SK-N-SH (cell line): ENCODE measurements around the gene SLC17A3. TPM values are rescaled to one million over a fixed set of nuclear protein-coding genes. Genes with fewer than 3 reads are reported as not detected.

ENCODE experiments used
- CTCF ChIA-PET: fragments of 300-600, 350-600 bp; formaldehyde crosslinking; extraction: SDS; loops from one replicate; lab custom pipeline; 2021; lab: Yijun Ruan, JAX
- POLR2A ChIA-PET: fragments of 350-600 bp; sonication (Branson Sonifier 250); formaldehyde crosslinking; extraction: SDS; loops from one replicate; lab custom pipeline; 2020; ENCODE audit warnings: antibody characterized with exemption, inconsistent platforms; lab: Yijun Ruan, JAX
- DNase-seq: peaks from one replicate; pipeline ENCODE4 v3.0.0; 2012
- H2AFZ ChIP-seq: fragments of 200-600 bp; sonication (generic); 2 replicates; pipeline ENCODE4 v1.8.1; 2016; ENCODE audit warnings: antibody characterized with exemption, mild to moderate bottlenecking, low read depth
- H3F3A ChIP-seq: fragments of 200-600 bp; sonication (generic); replicated peaks from 2 replicates; pipeline ENCODE3; 2016; ENCODE audit warnings: antibody characterized with exemption, mild to moderate bottlenecking; ENCODE audit not compliant: insufficient read depth
- H3K27ac ChIP-seq, 2 experiments: fragments of 200-500 bp in 1 of 2; fragments of 200-600 bp in 1 of 2; sonication (Bioruptor generic) in 1 of 2; sonication (generic), shearing (Covaris generic) in 1 of 2; 2 replicates each; pipeline versions ENCODE4 v1.5.1 to v1.6.1; 2014 to 2016; ENCODE audit warnings: low read depth in 2 of 2, inconsistent platforms in 1 of 2, low read length in 1 of 2, mild to moderate bottlenecking in 1 of 2, mixed read lengths in 1 of 2
- H3K27me3 ChIP-seq: fragments of 200-600 bp; sonication (generic), shearing (Covaris generic); 2 replicates; pipeline ENCODE4 v1.6.1; 2016; ENCODE audit warnings: mixed run types; ENCODE audit not compliant: insufficient read depth
- H3K36me3 ChIP-seq, 2 experiments: fragments of 200-500 bp in 1 of 2; fragments of 200-600 bp in 1 of 2; sonication (Bioruptor generic) in 1 of 2; sonication (generic) in 1 of 2; replicated peaks in 1 of 2; 2 replicates each; pipeline versions ENCODE3 to v1.5.1; 2014 to 2016; ENCODE audit warnings: low read length in 1 of 2, mild to moderate bottlenecking in 1 of 2; ENCODE audit not compliant: insufficient read depth in 2 of 2, control insufficient read depth in 1 of 2
- H3K4me1 ChIP-seq, 2 experiments: fragments of 200-500 bp in 1 of 2; fragments of 200-600 bp in 1 of 2; sonication (Bioruptor generic) in 1 of 2; sonication (generic), shearing (Covaris generic) in 1 of 2; 2 replicates each; pipeline versions ENCODE4 v1.5.1 to v1.6.1; 2014 to 2016; ENCODE audit warnings: low read depth in 1 of 2, low read length in 1 of 2, mixed run types in 1 of 2; ENCODE audit not compliant: insufficient read depth in 2 of 2, control insufficient read depth in 1 of 2
- H3K4me2 ChIP-seq: fragments of 200-600 bp; sonication (generic), shearing (Covaris generic); 2 replicates; pipeline ENCODE4 v1.6.1; 2017; ENCODE audit warnings: mixed run types
- H3K4me3 ChIP-seq, 2 experiments: fragments of 200-500 bp in 1 of 2; fragments of 200-600 bp in 1 of 2; sonication (Bioruptor generic) in 1 of 2; sonication (generic), shearing (Covaris generic) in 1 of 2; 2 replicates each; pipeline versions ENCODE4 v1.5.1 to v1.8.1; 2014 to 2016; ENCODE audit warnings: low read depth in 2 of 2, inconsistent platforms in 1 of 2, low read length in 1 of 2, mild to moderate bottlenecking in 1 of 2, mixed read lengths in 1 of 2, moderate library complexity in 1 of 2
- H3K79me2 ChIP-seq: fragments of 200-600 bp; sonication (generic); 2 replicates; pipeline ENCODE4 v1.8.1; 2017; ENCODE audit warnings: mild to moderate bottlenecking; ENCODE audit not compliant: insufficient read depth
- H3K9ac ChIP-seq: fragments of 200-600 bp; sonication (generic); 2 replicates; pipeline ENCODE4 v1.6.1; 2017; ENCODE audit warnings: mixed run types
- H3K9me2 ChIP-seq: fragments of 200-600 bp; sonication (generic); 2 replicates; pipeline ENCODE4 v1.6.1; 2017; ENCODE audit warnings: mixed run types
- H3K9me3 ChIP-seq: fragments of 200-600 bp; sonication (generic); 2 replicates; pipeline ENCODE4 v1.6.1; 2017; ENCODE audit warnings: mixed run types, mild to moderate bottlenecking, moderate library complexity
- H4K20me1 ChIP-seq: fragments of 200-600 bp; sonication (generic); 2 replicates; pipeline ENCODE4 v1.6.1; 2017; ENCODE audit warnings: mild to moderate bottlenecking, mixed run types; ENCODE audit not compliant: insufficient read depth
- CHD2 ChIP-seq: fragments of 150-350 bp; IDR thresholded peaks from 2 replicates; pipeline ENCODE4 v1.6.1; 2018; ENCODE audit warnings: low read length; ENCODE audit not compliant: partially characterized antibody
- EP300 ChIP-seq, 2 experiments: IDR thresholded peaks; 2 replicates each; pipeline versions ENCODE4 v1.4.0 to v1.6.1; 2012; ENCODE audit warnings: borderline replicate concordance in 1 of 2, low read depth in 1 of 2, low read length in 1 of 2
- FOXJ3 ChIP-seq: sonication (generic); formaldehyde crosslinking; IDR thresholded peaks from 2 replicates; pipeline ENCODE4 v1.5.1; 2020; ENCODE audit warnings: mild to moderate bottlenecking, missing genetic modification reagents
- GABPA ChIP-seq: IDR thresholded peaks from 2 replicates; pipeline ENCODE4 v1.4.0; 2012; ENCODE audit warnings: low read depth, mild to moderate bottlenecking
- GATA2 ChIP-seq: sonication (generic); formaldehyde crosslinking; IDR thresholded peaks from 2 replicates; pipeline ENCODE4 v1.5.0; 2020; ENCODE audit warnings: mild to moderate bottlenecking, missing genetic modification reagents
- MEF2A ChIP-seq: IDR thresholded peaks from 2 replicates; pipeline ENCODE4 v1.4.0; 2012; ENCODE audit warnings: low read depth, borderline replicate concordance
- POLR2AphosphoS5 ChIP-seq: IDR thresholded peaks from 2 replicates; pipeline ENCODE4 v1.6.1; 2012; ENCODE audit warnings: low read depth, low read length
- RAD21 ChIP-seq: IDR thresholded peaks from 2 replicates; pipeline ENCODE4 v1.6.1; 2012; ENCODE audit warnings: mild to moderate bottlenecking, low read length
- TCF12 ChIP-seq: IDR thresholded peaks from 2 replicates; pipeline ENCODE4 v1.4.0; 2012
- WGBS: methylation state at CpG from one replicate; pipeline ENCODE4 v1.1.6; 2017; ENCODE audit warnings: low lambda C conversion rate; 5-methylcytosine and 5-hydroxymethylcytosine counted together
- polyA plus RNA-seq, 3 experiments: library from polyadenylated mRNA; depleted of rRNA; stranded (reverse); fragments of >200 nt; gene quantifications; 2 replicates each; pipeline ENCODE4 v1.2.3, GENCODE V29; 2012
- TF ChIP-seq, protein P1 (sequence below): IDR thresholded peaks from 2 replicates; pipeline ENCODE4 v1.4.0; 2012; ENCODE audit warnings: low read depth
- TF ChIP-seq, protein P2 (sequence below): IDR thresholded peaks from 2 replicates; pipeline ENCODE4 v1.4.0; 2012; ENCODE audit warnings: low read depth, borderline replicate concordance
- TF ChIP-seq, protein P3 (sequence below): fragments of 150-350 bp; IDR thresholded peaks from 2 replicates; pipeline ENCODE4 v1.6.1; 2016; ENCODE audit warnings: mild to moderate bottlenecking, low read depth, low read length
- TF ChIP-seq, protein P4 (sequence below): IDR thresholded peaks from 2 replicates; pipeline ENCODE4; 2012

The SLC17A3 gene
- polyA plus RNA-seq, 1 of the 3 experiments (the other 2 are of a cell fraction) = not detected

DNA sequence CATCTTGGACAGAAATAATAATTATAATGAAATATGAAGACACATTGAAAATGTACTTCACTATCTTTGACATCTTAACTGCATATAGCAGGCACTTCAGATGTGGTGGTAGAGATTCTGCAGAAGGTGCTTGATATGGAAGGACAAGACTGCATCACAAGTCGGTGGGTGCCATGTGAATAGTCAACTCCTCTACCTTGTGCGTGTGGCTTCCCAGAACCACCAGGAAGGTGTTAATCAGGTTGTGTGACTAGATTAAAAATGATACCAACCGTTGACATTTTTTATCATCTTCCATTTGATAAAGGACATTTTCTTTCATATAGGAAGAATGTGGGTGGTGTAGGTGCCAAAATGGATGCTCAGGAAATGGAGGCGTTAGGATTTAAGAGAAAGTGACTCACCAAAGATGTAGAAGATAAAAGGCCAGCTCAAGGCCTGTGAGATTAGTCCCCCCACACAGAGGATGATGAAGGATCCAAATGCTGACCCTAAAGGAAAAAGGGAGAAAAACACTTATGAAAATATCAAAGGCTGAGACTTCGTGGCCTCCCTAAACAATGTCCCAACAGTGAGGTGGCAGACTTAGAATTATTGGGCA, 44.1 kb upstream of the SLC17A3 start:
- Histone ChIP-seq H4K20me1 (no peaks in the 10 kb centered on the region), H2AFZ (no peak overlapping the region), H3K36me3 (no peaks in the 10 kb centered on the region), H3K9me2 (no peaks in the 10 kb centered on the region), H3K4me3 (no peak overlapping the region), H3K4me1 (no peaks in the 10 kb centered on the region), H3F3A (no peaks in the 10 kb centered on the region)
- TF ChIP-seq EP300 (IDR thresholded peaks at IDR 0.05; ENCODE audit: borderline replicate concordance in 1 of 2, low read depth in 1 of 2, low read length in 1 of 2) = no peak
- TF ChIP-seq, protein P1, sequence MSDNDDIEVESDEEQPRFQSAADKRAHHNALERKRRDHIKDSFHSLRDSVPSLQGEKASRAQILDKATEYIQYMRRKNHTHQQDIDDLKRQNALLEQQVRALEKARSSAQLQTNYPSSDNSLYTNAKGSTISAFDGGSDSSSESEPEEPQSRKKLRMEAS = no peak
- no peak for TF ChIP-seq CHD2
- no peak for TF ChIP-seq GATA2
- no peak for TF ChIP-seq MEF2A
- no peak for TF ChIP-seq GABPA
- no peak for TF ChIP-seq FOXJ3 (CRISPR knock-in tag)
- TF ChIP-seq, protein P2, sequence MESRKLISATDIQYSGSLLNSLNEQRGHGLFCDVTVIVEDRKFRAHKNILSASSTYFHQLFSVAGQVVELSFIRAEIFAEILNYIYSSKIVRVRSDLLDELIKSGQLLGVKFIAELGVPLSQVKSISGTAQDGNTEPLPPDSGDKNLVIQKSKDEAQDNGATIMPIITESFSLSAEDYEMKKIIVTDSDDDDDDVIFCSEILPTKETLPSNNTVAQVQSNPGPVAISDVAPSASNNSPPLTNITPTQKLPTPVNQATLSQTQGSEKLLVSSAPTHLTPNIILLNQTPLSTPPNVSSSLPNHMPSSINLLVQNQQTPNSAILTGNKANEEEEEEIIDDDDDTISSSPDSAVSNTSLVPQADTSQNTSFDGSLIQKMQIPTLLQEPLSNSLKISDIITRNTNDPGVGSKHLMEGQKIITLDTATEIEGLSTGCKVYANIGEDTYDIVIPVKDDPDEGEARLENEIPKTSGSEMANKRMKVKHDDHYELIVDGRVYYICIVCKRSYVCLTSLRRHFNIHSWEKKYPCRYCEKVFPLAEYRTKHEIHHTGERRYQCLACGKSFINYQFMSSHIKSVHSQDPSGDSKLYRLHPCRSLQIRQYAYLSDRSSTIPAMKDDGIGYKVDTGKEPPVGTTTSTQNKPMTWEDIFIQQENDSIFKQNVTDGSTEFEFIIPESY = no peak
- no peak for TF ChIP-seq RAD21
- TF ChIP-seq, protein P3, sequence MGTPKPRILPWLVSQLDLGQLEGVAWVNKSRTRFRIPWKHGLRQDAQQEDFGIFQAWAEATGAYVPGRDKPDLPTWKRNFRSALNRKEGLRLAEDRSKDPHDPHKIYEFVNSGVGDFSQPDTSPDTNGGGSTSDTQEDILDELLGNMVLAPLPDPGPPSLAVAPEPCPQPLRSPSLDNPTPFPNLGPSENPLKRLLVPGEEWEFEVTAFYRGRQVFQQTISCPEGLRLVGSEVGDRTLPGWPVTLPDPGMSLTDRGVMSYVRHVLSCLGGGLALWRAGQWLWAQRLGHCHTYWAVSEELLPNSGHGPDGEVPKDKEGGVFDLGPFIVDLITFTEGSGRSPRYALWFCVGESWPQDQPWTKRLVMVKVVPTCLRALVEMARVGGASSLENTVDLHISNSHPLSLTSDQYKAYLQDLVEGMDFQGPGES = no peak
- no peak for TF ChIP-seq TCF12
- TF ChIP-seq, protein P4, sequence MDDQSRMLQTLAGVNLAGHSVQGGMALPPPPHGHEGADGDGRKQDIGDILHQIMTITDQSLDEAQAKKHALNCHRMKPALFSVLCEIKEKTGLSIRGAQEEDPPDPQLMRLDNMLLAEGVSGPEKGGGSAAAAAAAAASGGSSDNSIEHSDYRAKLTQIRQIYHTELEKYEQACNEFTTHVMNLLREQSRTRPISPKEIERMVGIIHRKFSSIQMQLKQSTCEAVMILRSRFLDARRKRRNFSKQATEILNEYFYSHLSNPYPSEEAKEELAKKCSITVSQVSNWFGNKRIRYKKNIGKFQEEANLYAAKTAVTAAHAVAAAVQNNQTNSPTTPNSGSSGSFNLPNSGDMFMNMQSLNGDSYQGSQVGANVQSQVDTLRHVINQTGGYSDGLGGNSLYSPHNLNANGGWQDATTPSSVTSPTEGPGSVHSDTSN = no peak
- TF ChIP-seq POLR2AphosphoS5 = no peak
- TF ChIP-seq, all 33 proteins: peak for 0
- 42% methylated on average over 5 of the region's 5 CpGs for WGBS
- no peaks in the 10 kb centered on the region for H3K9me3 ChIP-seq
- no peaks in the 10 kb centered on the region for H3K27me3 ChIP-seq
- no peaks in the 10 kb centered on the region for H3K79me2 ChIP-seq
- no peak for DNase-seq
- H3K9ac ChIP-seq = no peak overlapping the region
- H3K27ac ChIP-seq = no peak overlapping the region
- ChIA-PET POLR2A (no interaction called here), CTCF (no interaction called here)
- H3K4me2 ChIP-seq = no peak overlapping the region
